RCC 7860 (cell line): ENCODE measurements around the gene PYGO2.
A peak's percentile ranks its signal among the peaks of the same experiment; 100 is the strongest.
"Not testable (repeated sequence)": the region's sequence is repeated elsewhere in the genome, so short reads cannot be mapped to it uniquely, and the experiment has no call there.

Source experiments
- DNase-seq: peaks from one replicate; pipeline ENCODE4 v3.0.0-alpha.2; 2015; ENCODE audit warnings: low spot score
- FAIRE-seq: peaks from 2 replicates; lab custom pipeline; 2012; peaks lifted over from hg19 to GRCh38; lab: Jason Lieb, UNC

The PYGO2 gene

DNA sequence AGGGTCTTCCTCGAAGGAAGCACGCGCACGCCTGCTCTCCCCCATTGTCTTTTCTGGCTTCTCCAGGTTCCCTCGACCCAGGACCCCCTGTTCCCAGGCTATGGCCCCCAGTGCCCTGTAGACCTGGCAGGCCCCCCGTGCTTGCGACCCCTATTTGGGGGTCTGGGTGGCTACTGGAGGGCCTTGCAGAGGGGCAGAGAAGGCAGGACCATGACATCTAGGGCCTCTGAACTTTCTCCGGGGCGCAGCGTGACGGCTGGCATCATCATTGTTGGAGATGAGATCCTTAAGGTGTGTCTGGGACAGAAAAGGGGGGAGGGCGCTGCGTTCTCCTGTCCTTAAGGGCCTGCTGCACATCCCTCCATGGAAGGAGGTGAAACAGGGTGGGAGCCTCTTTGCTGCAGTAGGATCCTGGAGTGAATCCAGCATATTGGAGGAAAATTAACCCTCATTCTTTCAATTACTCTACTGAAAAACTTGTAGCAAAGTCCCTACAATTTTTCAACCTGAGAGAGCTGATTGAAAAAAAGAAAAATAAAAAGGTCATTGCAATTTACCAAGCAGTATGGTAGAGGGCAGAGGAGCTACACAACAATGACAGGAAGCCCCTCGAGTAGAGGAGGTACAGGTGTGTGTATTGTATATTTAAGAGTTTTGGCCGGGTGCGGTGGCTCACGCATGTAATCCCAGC is 22.3 kb upstream of the PYGO2 start:
- DNase-seq (no peak), FAIRE-seq (no peak)

DNA sequence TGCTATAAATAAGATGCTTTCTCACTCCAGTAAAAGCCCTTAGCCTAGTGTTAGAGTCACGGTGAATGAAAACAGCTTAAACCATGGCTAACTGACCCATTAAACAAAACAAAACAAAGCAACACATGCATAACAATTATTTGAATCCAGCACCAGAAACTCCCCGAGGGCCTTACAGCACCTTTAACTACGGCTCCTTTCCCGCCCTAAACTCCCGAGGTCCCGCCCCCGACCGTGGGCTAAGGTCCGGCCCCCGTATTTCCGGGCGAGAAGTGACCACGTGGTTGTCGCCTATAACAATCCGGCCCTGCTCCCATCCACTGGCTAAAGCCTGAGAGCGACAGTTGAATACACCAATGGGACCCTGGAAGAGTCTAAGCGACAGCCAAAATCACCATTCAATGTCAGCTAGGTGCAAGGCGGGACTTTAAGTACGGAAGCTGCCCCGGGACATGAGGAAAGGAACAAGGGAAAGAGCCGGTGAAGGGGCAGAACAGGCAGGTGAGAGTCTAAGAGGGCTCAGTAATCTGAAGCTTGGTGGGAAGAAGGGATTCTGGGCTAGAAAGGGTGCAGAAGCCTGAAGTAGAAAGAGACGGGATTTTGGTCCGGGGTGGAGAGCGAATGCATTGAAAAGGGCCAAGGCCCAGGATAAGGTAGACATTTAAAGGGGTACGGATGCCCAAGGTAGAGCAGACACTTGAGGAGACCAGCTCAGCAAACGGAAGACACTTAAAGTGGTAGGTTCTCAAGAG is 21.5 kb upstream of the PYGO2 start, which contains the start of gene FLAD1:
Gene FLAD1 (plus strand): TSS at position 448 of the 752 bp plus-strand sequence. CDS start 351 bp downstream, outside the sequence.
- FAIRE-seq (peak; percentile 88), DNase-seq (peak; percentile 99)

DNA sequence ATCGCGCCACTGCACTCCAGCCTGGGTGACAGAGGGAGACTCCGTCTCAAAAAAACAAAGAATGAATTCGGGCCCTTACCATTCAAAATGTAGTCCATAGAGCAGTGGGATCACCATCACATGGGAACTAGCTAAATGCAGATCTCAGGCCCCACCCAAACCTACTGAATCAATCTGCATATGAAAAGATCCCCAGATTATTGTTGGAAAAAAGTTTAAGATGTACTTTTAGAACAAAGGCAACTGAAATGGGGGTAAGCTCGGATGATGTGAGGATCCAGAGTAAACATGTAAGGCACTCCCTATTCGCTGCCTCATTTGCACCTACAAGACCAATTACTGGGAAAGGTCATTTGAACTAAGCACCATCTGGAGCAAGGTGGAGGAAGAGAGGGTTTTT is 20.8 kb upstream of the PYGO2 start:
- FAIRE-seq (no peak), DNase-seq (no peak)

DNA sequence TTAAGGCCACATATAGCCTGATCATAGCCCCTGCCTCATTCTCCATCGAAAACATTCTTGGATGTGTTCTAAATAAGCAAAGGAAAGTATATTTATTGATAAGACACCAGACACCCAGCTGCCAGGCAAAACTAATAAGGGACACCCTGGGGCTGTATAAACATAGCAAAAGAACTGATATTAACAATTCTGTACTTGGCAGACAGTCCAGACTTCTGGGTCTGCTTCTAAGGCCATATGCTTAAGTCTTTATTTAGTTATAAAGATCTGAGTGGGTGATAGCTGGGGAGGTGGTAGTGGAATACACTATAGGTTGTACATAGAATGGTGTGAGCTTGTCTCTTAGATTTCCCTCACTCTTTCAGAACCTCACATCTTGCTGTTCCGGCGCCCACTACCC is 16.8 kb upstream of the PYGO2 start:
- FAIRE-seq, result no peak
- no peak for DNase-seq

DNA sequence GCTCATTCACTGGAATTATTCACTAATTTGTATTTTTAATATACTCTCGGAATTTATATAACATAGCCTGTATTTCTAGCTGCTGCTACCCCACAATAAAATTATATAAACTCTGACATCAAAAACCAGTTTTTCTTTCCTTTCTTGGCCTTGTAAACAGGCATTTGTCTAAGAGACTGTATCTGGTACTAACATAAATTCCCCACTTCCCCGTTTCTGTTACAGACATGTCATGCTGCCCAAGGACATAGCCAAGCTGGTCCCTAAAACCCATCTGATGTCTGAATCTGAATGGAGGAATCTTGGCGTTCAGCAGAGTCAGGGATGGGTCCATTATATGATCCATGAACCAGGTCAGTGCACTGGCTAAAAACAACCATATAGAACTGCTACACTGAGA is 16.2 kb upstream of the PYGO2 start:
- FAIRE-seq, DNase-seq: not testable (repeated sequence)

DNA sequence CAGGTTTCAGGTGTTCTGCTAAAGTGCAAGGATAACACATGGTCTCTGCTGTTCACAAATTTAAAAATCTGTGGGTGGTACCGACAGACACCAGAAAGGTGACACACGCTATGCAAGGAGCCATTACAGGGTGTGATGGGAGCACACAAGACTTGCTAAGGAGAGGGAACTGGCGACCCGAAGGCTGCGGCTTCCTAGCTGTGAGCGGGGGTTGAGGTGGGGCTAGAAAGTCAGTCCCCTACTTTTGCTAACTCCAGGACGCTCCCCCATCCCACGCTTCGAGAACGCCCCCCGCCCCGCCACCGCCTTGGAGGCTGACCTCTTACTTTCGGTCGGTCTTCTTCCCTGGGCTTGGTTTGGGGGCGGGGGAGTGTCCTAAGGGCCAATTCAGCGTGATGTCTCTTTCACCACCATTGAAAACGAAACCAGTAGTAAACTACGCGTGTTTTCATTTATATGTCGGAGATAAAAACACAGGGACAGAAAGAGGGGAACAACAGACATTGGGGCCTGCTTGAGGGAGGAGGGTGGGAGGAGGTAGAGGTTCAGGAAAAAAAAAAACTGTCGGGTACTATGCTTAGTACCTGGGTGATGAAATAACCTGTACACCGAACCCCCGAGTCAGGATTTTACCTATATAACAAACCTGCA is 14.0 kb upstream of the PYGO2 start:
- no peak for FAIRE-seq

DNA sequence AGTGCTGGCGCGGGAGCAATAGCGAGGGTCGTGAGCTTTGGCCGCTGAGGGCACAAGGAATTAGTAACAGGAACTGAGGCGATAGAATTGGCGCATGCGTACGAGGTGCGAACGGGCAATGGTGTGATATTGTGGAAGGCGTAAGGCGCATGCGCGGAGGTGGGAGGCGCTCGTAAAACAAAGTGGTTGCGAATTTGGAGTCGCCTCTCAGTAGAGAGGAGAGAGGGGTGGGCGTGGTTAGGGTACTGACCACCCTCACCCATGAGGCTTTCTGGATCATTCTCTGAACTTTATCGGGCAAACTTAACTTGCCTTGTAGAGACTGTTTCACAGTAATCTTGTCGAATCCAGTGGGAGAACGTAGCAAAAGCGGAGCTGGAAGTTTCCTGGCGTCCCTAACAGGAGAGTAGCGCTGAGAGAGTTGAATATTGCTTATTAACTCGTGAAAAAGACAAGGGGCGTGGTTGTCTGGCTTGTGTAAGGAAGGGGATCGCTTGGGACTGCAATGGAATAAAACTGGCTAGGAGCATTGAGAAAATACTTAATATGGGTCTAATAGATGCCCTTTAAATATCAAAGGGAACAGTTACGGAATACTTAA is 13.3 kb upstream of the PYGO2 start:
- DNase-seq (peak; percentile 94), FAIRE-seq (no peak)

More for the DNA sequence above, 14.0 kb upstream of the PYGO2 start:
- no peak for DNase-seq

DNA sequence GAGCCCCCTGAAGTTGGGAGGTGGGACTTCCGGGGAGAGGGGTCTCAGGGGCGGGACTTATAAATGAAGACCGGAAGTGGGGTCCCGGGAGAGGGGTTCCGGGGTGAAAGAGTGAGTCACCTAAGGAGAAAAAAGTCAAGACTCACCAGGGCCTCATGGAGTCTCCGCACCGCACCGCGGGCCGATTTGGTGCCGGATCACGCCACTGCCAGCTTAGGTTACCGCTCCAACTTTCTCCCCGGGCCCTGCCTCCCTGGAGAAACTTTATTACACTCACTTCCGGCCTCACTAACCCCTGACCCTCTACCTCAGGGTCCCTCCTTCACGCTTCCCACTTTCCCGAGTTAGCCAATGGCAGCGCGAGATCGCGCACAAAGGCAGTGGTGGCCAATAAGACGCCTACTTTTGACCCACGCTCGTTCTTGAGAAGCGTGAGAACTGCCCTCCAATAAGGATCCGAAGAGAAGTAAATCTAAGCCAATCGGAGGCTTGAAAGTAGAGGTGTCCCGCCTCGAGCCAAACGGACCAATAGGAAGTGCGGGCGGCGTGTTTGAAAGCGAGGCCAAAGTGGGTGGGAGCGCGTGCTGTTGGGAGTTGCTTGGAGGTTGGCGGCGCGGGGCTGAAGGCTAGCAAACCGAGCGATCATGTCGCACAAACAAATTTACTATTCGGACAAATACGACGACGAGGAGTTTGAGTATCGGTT is 12.7 kb upstream of the PYGO2 start, which contains the start of gene CKS1B:
Gene CKS1B (plus strand): TSS at position 580 of the 706 bp plus-strand sequence. CDS start 65 bp downstream, at position 645.
- peak; percentile 100 for DNase-seq
- FAIRE-seq, result peak; percentile 96

DNA sequence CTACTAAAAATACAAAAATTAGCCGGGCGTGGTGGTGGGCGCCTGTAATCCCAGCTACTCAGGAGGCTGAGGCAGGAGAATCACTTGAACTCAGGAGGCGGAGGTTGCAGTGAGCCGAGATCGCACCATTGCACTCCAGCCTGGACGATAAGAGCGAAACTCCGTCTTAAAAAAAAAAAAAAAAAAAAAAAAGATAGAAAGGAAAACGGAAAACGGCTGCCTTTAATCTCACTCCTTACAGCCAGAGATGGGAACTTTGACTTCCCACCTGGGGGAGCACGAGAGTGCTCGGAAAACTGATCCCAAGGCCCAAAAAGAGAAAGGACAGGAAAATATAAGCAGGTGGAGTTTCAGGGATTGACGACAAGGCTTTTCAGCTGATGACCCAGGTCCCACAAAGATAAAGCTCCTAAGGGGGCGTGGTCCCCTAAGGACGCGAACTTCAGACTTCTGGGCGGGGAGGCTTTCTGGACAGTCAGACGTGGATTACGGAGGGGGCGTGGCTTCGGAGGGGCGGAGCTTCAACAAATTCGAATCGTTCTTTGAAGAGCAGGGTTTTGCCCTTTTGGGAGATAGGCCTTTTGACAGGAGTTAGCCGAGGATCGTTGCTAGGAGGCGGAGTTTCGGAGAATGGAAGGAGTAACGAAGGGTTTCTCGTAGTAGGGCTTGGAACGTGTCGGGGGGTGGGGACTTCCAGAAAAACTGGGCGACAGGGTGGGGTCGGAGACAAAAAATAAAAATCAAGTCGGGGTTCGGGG is 11.9 kb upstream of the PYGO2 start:
- peak; percentile 88 for FAIRE-seq

DNA sequence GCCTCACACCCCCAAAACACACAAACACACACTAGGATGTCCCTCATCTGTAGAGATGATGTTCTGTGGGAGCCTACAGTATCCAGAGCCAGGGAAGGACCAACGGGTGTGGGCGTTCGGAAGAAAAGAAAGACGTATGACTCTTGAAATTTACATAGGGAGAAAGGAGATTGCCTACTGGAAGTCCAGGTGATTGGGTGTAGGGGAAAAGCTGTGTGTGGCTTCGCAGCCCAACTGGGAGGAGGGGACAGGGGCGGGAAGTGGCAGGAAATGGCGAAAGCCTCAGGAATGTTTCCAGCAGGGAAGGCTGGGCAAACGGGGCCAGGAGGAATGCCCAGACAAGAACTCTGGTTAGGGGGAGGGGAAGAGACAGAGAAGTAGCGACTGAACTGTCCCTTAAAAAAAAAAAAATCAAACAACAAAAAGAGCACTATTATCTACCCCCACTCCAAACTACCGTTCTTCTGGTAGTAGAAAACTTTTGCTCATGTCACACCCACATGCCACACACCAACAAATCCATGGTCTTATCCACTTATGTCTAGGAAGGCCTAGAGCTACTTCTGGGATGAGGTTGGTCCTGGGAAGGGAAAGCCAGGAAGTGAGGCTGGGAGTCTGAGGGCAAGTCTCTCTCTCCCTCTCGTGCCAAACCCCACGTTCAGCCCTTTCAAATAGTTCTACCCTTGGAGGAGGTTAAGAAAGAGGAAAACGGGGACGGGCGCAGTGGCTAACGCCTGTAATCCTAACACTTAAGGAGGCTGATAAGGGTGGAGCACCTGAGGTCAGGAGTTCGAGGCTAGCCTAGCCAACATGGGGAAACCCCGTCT is 11.1 kb upstream of the PYGO2 start:
- FAIRE-seq (peak; percentile 87), DNase-seq (peak; percentile 95)

More for the DNA sequence above, 11.9 kb upstream of the PYGO2 start:
- peak; percentile 97 for DNase-seq

DNA sequence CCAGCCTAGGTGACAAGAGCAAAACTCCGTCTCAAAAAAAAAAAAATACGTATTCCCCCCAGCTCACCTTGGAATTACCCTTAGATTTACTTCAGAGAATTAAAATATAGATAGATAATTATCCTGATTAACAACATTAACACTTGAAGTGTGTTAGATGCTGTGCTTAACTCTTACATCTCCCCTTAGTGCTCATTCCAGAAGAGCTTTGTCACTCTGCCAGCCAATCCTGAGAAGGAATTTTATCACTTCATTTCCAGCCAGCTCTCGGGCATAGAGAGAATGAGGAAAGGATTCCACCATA is 10.6 kb upstream of the PYGO2 start:
- FAIRE-seq, result no peak
- no peak for DNase-seq

DNA sequence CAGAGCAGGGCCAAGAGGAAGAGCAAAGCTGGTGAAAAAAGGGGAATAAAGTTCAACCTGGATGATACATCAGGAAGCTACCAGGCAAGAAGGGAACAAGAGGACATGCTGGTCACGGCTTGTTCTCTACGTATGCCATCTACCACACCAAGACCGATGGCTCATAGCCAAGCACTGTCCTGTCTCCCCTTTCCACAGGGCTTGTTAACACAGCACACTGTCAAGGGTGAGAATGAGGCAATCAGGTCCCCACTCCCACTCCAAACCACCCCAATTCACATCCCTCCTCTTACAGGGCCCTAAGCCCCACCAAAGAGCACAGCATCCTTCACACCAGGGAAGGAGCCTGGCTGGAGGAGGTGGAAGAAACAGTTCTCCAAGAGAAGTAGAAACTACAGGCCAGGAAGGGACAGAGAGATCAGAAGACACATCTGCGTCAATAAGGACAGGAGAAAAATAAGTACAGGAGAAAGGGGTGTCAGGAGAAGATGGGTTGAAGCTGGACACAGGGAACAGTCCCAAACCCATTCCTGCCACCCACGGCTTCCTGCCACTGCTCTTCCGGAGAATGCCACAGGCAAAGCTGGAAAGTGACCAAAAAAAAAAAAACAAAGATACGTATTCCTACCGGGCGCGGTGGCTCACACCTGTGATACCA is 9.9 kb upstream of the PYGO2 start:
- no peak for DNase-seq
- FAIRE-seq, result no peak

DNA sequence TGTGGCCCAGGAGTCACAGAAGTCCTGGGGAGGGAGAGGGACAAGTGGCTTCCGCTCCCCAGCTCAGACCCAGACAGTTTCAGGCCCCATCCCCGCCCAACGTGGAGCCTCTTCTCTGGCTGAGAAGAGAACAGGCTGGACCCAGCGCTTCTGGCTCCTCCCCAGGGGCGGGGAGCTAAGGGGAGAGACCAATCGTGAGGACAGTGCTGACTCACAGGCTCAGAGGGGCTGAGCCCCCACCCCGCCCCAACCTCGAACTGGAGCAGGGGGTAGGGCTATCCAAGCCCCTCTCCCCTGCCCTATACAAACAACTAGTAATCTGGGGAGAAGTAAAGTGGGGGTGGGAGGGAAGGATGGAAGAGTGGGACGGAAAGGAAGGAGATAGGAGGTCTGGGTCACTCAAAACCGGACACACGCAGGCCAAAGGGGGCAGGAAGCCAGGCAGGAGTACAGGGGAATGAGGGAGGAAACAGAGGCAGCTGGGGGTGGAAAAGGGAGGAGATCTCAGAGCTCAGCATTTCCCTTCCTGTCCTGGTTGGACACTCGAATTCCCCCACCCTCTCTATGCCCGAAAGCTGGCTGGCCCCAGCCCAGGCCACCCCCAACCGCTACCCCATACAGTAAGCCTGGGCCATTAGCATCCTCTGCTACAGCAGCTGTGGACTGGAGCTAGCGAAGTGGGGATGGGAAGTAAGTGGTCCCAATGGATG is 9.2 kb upstream of the PYGO2 start, which contains the start of gene SHC1:
Gene SHC1 (minus strand): TSS at position 117 of the 710 bp plus-strand sequence. CDS start 221 bp downstream, outside the sequence.
- FAIRE-seq, result peak; percentile 79
- DNase-seq, result peak; percentile 90

DNA sequence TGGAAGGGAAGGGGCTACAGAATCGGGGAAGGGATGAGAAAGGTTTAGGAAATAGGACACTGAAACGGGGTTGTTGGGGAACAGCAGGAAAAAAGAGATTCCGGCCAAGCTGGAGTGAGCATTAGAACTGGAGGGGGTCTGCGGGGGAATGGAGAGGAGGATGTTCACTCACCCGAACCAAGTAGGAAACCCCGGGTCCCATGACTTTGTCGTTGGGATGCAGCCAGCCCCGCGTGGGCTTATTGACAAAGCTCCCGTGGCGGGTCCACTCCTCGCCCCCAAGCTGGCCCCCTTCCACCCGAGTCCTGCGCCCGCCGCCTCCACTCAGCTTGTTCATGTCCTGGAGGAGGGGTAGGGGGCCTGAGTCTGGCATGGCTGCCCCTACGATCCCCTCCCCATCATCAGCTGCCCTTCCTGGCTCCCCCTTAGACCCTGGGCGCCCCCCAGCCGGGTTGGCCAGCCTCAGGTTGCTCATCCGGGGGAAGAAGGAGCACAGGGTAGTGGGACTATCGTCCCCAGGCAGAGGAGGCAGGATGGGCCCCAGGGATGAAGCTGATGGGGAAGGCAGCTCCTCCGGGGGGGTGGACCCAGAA is 8.4 kb upstream of the PYGO2 start:
- FAIRE-seq (no peak), DNase-seq (no peak)

DNA sequence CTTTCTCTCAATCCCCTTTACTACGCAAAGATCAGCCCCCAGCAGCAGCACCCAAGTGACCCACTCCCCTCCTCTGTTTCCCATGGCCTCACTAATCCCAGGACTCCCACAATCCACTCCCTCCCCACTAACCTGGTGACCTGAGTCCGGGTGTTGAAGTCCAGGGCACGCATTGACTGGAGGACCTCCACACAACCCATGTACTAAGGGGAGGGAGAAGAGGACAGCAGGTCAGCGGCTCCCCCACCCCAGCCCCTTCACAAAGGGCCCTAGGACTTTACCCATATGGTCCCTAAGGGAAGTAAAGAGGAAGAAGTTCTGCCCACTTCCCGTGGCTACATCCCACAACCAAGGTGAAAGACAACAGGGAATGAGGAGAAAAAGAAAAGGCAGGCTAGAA is 7.7 kb upstream of the PYGO2 start:
- DNase-seq (no peak), FAIRE-seq (no peak)

DNA sequence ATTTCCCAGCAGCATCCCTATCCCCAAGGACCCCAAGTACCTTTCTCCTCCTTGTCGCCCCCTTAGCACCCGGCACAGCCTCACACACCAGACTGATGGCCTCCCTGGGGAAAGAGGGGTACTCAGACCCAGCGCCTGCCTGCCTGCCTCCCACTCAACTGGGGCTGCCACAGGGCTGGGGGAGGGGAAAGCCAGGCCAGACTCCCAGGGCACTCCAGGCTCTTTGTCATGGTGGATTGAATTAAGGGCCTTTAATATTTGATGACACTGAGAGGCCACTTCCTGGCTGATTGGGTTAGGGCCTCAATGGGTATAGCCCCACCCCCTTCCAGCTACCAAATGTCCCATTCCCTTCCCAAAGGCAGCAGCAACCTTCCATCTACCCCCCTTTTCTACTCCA is 7.1 kb upstream of the PYGO2 start:
- no peak for DNase-seq
- FAIRE-seq, result no peak

DNA sequence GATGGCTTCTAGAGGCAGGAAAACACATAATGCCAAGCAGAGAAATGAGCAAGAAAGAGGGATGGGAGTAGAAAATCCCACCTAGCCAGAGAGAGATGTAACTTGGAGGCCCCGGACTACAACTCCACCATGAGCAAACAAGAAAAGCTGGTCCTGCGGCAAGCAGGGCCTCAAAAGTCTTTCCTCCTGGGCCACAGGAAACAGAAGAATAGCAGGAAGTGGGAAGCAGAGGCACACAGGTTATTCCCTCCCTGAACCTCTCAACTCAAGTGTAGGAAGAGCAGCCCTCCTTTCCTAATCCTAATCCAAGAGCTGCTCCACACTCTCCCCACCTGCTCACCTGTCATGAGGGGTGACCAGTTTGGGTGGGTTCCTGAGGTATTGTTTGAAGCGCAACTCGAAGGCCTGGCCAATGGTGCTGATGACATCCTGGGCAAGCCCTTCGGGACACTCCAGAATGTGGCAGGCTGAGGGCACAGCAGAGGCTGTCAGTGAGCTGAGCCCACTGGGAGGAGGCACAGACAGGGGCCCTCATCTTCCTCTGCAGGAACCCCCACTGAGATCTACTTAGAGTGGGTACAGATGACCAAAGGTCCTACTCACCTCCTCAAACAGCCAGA is 5.9 kb upstream of the PYGO2 start:
- FAIRE-seq (no peak), DNase-seq (no peak)
